H1 (cell line): ENCODE results near the gene PDZD8. TPM values are rescaled to one million over a fixed set of nuclear protein-coding genes. Genes with fewer than 3 reads are reported as not detected.

Source experiments
- CEBPB ChIP-seq: IDR thresholded peaks from 2 replicates; pipeline ENCODE4 v1.6.1; 2012; ENCODE audit warnings: low read depth, low read length
- CHD7 ChIP-seq: fragments of 300-600 bp; sonication (generic); IDR thresholded peaks from 2 replicates; pipeline ENCODE4 v1.7.1; 2012; ENCODE audit warnings: low read length, moderate library complexity, mild to moderate bottlenecking, inconsistent platforms; ENCODE audit not compliant: insufficient replicate concordance
- MAFK ChIP-seq: IDR thresholded peaks from 2 replicates; pipeline ENCODE4 v1.6.1; 2012; ENCODE audit warnings: low read depth, mild to moderate bottlenecking, improper control_type of control experiment, low read length
- SP4 ChIP-seq: IDR thresholded peaks from 2 replicates; pipeline ENCODE4 v1.6.1; 2012; ENCODE audit warnings: low read length, inconsistent platforms
- TBP ChIP-seq: IDR thresholded peaks from 2 replicates; pipeline ENCODE4 v1.6.1; 2011; ENCODE audit warnings: low read depth, low read length, improper control_type of control experiment
- polyA plus RNA-seq, 7 experiments: library from polyadenylated mRNA; depleted of rRNA in 3 of 7; stranded (reverse) in 5 of 7; unstranded in 2 of 7; fragments of >200 nt in 5 of 7; fragments of 200-250 nt in 2 of 7; gene quantifications; 1 replicate in 5 of 7; 2 replicates in 1 of 7; 4 replicates in 1 of 7; pipeline versions ENCODE4 v1.2.1 to v1.2.3, GENCODE V29; 2011 to 2013; ENCODE audit warnings: missing spikeins in 2 of 7, mixed read lengths in 2 of 7
- total RNA-seq: library from RNA; stranded (reverse); fragmentation: NEBNext Ultra II Directional; extraction: Animal tissue kit (Norgen Biotek cat#: 25700); gene quantifications from 2 replicates; pipeline ENCODE4 v1.2.1, GENCODE V29; 2021

The PDZD8 gene
- total and polyA plus RNA-seq, 2 of the 8 experiments (the other 6 are each of a cell fraction or from before 2014, with no cell fraction given), result 10.9 to 50.1 TPM

GRCh38 chr10:117248750-117249465 is 126.3 kb downstream of the PDZD8 start (continued):
- TF ChIP-seq CHD7 (no peak), SP4 (no peak), MAFK (no peak), CEBPB (no peak), TBP (no peak)
